ENCODE data around the gene FSTL5. TPM values are rescaled to one million over a fixed set of nuclear protein-coding genes. Genes with fewer than 3 reads are reported as not detected.

FSTL5 gene
- total RNA-seq, 1 experiment from 2014 or later: not detected

DNA sequence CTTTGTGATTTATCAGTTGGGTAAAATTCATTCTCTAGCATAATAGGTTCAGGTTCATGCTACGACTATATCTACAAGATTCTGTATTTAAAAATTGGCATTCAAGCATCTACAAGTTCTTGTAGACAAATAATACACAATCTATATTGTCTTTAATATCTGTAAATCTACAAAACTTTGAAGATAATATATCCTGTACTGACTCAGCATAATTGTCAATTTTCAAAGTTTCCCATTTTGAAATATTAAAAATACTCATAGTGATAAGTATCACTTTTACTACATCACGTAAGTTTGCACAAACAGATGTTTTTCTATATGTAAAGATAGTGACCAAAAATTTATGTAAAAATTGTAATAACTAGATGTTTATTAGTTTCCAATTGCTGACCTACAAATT is 360.6 kb downstream of the FSTL5 start:
- Histone ChIP-seq H3K4me1 (ENCODE audit: control insufficient read depth in 1 of 2, insufficient read depth in 2 of 2, low read length in 2 of 2) (no peaks in the 10 kb centered on the region), H4K20me1 (ENCODE audit: insufficient read depth) (no peaks in the 10 kb centered on the region), H3K27ac (ENCODE audit: low read depth, low read length) (no peak overlapping the region), H3K36me3 (ENCODE audit: control insufficient read depth in 1 of 2, insufficient read depth in 2 of 2, low read length in 2 of 2) (no peaks in the 10 kb centered on the region), H3K4me2 (ENCODE audit: low read length) (no peak overlapping the region), H2AFZ (ENCODE audit: low read depth, low read length, poor library complexity, severe bottlenecking) (no peak overlapping the region), H3K27me3 (ENCODE audit: insufficient read depth, low read length) (no peaks in the 10 kb centered on the region), H3K79me2 (ENCODE audit: insufficient read depth, low read length) (no peaks in the 10 kb centered on the region), H3K4me3 (replicated peaks in 1 of 2; ENCODE audit: low read depth in 1 of 2, low read length in 2 of 2) (no peak overlapping the region), H3K9me3 (ENCODE audit: control insufficient read depth in 1 of 2, insufficient read depth in 1 of 2, low read depth in 1 of 2, low read length in 2 of 2) (no peaks in the 10 kb centered on the region), H3K9me2 (ENCODE audit: insufficient read depth) (no peaks in the 10 kb centered on the region; the same call in 1 of the 2 replicates), H3K9ac (ENCODE audit: low read length) (no peak overlapping the region)
- ATAC-seq (no peak), DNase-seq (ENCODE audit: low read depth, low spot score) (no peak)
- no peak for TF ChIP-seq TCF7L2 (IDR thresholded peaks at IDR 0.05; ENCODE audit: borderline replicate concordance, extremely low read depth, insufficient read depth, insufficient read length)
- no peak for TF ChIP-seq CEBPB (IDR thresholded peaks at IDR 0.05; ENCODE audit: low read depth)
- TF ChIP-seq, protein P1, sequence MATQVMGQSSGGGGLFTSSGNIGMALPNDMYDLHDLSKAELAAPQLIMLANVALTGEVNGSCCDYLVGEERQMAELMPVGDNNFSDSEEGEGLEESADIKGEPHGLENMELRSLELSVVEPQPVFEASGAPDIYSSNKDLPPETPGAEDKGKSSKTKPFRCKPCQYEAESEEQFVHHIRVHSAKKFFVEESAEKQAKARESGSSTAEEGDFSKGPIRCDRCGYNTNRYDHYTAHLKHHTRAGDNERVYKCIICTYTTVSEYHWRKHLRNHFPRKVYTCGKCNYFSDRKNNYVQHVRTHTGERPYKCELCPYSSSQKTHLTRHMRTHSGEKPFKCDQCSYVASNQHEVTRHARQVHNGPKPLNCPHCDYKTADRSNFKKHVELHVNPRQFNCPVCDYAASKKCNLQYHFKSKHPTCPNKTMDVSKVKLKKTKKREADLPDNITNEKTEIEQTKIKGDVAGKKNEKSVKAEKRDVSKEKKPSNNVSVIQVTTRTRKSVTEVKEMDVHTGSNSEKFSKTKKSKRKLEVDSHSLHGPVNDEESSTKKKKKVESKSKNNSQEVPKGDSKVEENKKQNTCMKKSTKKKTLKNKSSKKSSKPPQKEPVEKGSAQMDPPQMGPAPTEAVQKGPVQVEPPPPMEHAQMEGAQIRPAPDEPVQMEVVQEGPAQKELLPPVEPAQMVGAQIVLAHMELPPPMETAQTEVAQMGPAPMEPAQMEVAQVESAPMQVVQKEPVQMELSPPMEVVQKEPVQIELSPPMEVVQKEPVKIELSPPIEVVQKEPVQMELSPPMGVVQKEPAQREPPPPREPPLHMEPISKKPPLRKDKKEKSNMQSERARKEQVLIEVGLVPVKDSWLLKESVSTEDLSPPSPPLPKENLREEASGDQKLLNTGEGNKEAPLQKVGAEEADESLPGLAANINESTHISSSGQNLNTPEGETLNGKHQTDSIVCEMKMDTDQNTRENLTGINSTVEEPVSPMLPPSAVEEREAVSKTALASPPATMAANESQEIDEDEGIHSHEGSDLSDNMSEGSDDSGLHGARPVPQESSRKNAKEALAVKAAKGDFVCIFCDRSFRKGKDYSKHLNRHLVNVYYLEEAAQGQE (IDR thresholded peaks at IDR 0.05; ENCODE audit: low read depth): no peak
- TF ChIP-seq POLR2A (IDR thresholded peaks at IDR 0.05; ENCODE audit: borderline replicate concordance, extremely low read depth, insufficient read depth, insufficient read length): no peak
- TF ChIP-seq, protein P2, sequence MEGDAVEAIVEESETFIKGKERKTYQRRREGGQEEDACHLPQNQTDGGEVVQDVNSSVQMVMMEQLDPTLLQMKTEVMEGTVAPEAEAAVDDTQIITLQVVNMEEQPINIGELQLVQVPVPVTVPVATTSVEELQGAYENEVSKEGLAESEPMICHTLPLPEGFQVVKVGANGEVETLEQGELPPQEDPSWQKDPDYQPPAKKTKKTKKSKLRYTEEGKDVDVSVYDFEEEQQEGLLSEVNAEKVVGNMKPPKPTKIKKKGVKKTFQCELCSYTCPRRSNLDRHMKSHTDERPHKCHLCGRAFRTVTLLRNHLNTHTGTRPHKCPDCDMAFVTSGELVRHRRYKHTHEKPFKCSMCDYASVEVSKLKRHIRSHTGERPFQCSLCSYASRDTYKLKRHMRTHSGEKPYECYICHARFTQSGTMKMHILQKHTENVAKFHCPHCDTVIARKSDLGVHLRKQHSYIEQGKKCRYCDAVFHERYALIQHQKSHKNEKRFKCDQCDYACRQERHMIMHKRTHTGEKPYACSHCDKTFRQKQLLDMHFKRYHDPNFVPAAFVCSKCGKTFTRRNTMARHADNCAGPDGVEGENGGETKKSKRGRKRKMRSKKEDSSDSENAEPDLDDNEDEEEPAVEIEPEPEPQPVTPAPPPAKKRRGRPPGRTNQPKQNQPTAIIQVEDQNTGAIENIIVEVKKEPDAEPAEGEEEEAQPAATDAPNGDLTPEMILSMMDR (IDR thresholded peaks at IDR 0.05 in 2 of 3, conservative IDR thresholded peaks at IDR 0.05 in 1 of 3; ENCODE audit: borderline replicate concordance in 1 of 3, insufficient read depth in 1 of 3, low read depth in 2 of 3, low read length in 2 of 3): no peak
- no peak for TF ChIP-seq CBX3 (IDR thresholded peaks at IDR 0.05; ENCODE audit: low read depth)
- no peak for TF ChIP-seq RAD21 (IDR thresholded peaks at IDR 0.05; ENCODE audit: low read depth)
- TF ChIP-seq, protein P3, sequence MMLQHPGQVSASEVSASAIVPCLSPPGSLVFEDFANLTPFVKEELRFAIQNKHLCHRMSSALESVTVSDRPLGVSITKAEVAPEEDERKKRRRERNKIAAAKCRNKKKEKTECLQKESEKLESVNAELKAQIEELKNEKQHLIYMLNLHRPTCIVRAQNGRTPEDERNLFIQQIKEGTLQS (IDR thresholded peaks at IDR 0.05): no peak
- TF ChIP-seq FOSL1 (IDR thresholded peaks at IDR 0.05; ENCODE audit: low read depth): no peak
- no peak for TF ChIP-seq ELF1 (IDR thresholded peaks at IDR 0.05; ENCODE audit: borderline replicate concordance, low read depth)
- TF ChIP-seq EZH2 (IDR thresholded peaks at IDR 0.05): no peak
- TF ChIP-seq ZNF274 (IDR thresholded peaks at IDR 0.05; ENCODE audit: low read depth, low read length): no peak
- TF ChIP-seq SRF (IDR thresholded peaks at IDR 0.05; ENCODE audit: low read depth): no peak
- no peak for TF ChIP-seq EZH2phosphoT487 (IDR thresholded peaks at IDR 0.05; ENCODE audit: borderline replicate concordance)
- no peak for TF ChIP-seq POLR2AphosphoS5 (IDR thresholded peaks at IDR 0.05; ENCODE audit: low read depth, low read length)
- ChIA-PET RAD21 (ENCODE audit: low non-redundant PET in 1 of 2, low total read pairs in 2 of 2, uncharacterized antibody in 2 of 2, unreplicated experiment in 2 of 2) (no interaction called here), CTCF (no interaction called here), POLR2A (no interaction called here)
- intact Hi-C loops (cut with micrococcal nuclease): no loop called here
- no TSS peak for BruUV-seq (replicated peaks)
